ENCODE measurements around the gene ANKRD29. TPM values are rescaled to one million over a fixed set of nuclear protein-coding genes. Genes with fewer than 3 reads are reported as not detected.
A peak's percentile ranks its signal among the peaks of the same experiment; 100 is the strongest.

The ANKRD29 gene
- total RNA-seq, 1 donor from 2014 or later: 56.5 TPM

DNA sequence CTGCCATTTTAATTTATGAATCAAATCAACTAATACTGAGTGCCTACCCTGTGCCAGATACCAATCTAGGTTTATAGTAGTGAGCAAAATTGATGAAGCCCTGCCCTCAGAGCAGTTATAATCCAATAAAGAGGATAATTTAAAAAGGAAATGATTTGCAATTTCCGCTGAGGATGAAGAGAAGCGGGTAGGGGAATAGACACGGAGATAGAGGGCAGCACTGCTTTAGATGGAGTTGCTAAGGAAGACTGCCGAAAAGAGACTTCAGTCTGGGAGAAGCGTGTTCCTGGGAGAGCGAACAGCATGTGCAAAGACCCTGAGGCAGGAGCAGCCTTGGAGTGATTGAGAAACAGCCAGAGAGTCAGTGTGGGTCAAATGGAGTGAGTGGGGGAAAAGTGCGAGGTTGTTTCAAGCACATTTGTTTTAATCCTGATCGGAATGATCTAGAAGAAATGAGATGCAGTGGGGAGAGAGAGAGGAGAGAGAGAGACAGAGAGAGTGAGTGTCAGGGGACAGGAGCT is 38.9 kb upstream of the ANKRD29 start:
- DNase-seq: no peak
- Histone ChIP-seq H3K27me3 (ENCODE audit: low read depth) (no peaks in the 10 kb centered on the region), H3K27ac (no peak overlapping the region), H3K4me1 (no peaks in the 10 kb centered on the region), H3K4me3 (no peak overlapping the region), H3K36me3 (no peaks in the 10 kb centered on the region), H3K9me3 (no peaks in the 10 kb centered on the region)
- intact Hi-C loops (cut with DNase I): no loop called here
- ATAC-seq: no peak
- TF ChIP-seq, protein P1, sequence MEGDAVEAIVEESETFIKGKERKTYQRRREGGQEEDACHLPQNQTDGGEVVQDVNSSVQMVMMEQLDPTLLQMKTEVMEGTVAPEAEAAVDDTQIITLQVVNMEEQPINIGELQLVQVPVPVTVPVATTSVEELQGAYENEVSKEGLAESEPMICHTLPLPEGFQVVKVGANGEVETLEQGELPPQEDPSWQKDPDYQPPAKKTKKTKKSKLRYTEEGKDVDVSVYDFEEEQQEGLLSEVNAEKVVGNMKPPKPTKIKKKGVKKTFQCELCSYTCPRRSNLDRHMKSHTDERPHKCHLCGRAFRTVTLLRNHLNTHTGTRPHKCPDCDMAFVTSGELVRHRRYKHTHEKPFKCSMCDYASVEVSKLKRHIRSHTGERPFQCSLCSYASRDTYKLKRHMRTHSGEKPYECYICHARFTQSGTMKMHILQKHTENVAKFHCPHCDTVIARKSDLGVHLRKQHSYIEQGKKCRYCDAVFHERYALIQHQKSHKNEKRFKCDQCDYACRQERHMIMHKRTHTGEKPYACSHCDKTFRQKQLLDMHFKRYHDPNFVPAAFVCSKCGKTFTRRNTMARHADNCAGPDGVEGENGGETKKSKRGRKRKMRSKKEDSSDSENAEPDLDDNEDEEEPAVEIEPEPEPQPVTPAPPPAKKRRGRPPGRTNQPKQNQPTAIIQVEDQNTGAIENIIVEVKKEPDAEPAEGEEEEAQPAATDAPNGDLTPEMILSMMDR (IDR thresholded peaks at IDR 0.05): no peak

- Histone ChIP-seq H3K4me1 (no peaks in the 10 kb centered on the region), H3K27ac (no peak overlapping the region), H3K4me3 (no peak overlapping the region), H3K9me3 (no peaks in the 10 kb centered on the region), H3K36me3 (no peaks in the 10 kb centered on the region), H3K27me3 (ENCODE audit: low read depth) (no peaks in the 10 kb centered on the region)
- DNase-seq: no peak
- ATAC-seq: no peak
- TF ChIP-seq, protein P1 (IDR thresholded peaks at IDR 0.05): no peak
- intact Hi-C loops (cut with DNase I): no loop called here
Observed at GRCh38 chr18:23701017-23701416, 38.3 kb upstream of the ANKRD29 start.

GRCh38 chr18:23694637-23695430 is 32.1 kb upstream of the ANKRD29 start:
- no peak overlapping the region for H3K4me3 ChIP-seq
- TF ChIP-seq, protein P1 (IDR thresholded peaks at IDR 0.05): no peak
- peaks cover 12% of the 10 kb centered on the region for H3K27me3 ChIP-seq (ENCODE audit: low read depth)
- peaks cover 7% of the 10 kb centered on the region for H3K4me1 ChIP-seq
- ATAC-seq (no peak), DNase-seq (no peak)
- no peaks in the 10 kb centered on the region for H3K36me3 ChIP-seq
- no peak overlapping the region for H3K27ac ChIP-seq
- intact Hi-C loops (cut with DNase I): no loop called here
- H3K9me3 ChIP-seq: no peaks in the 10 kb centered on the region

- TF ChIP-seq, protein P1 (IDR thresholded peaks at IDR 0.05): no peak
Observed at GRCh38 chr18:23693846-23694245, 31.1 kb upstream of the ANKRD29 start.

DNA sequence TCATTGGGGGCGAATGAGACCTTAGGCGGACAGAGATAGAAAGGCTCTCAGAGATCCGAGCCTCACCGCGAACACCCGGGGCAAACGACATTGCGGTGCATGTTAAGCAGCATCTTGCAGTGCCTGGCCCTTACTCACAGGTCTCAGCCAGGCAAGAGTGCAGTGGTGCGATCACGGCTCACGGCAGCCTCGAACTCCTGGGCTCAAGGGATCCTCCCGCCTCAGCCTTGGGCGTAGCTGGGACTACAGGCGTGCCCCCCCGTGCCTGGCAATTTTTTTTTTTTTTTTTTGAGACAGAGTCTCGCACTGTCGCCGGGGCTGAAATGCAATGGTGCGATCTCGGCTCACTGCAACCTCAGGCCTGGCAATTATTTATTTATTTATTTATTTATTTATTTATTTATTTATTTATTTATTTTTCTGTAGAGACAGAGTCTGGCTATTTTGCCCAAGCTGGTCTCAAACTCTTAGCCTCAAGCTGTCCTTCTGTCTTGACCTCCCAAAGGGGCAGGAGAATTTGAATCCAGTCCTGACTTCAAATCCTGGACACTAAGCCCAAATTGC is 27.9 kb upstream of the ANKRD29 start:
- intact Hi-C loops (cut with DNase I): no loop called here

More at GRCh38 chr18:23693846-23694245, 31.1 kb upstream of the ANKRD29 start:
- Histone ChIP-seq H3K4me3 (no peak overlapping the region), H3K4me1 (peaks cover 14% of the 10 kb centered on the region), H3K36me3 (no peaks in the 10 kb centered on the region), H3K9me3 (no peaks in the 10 kb centered on the region), H3K27ac (no peak overlapping the region), H3K27me3 (ENCODE audit: low read depth) (peaks cover 22% of the 10 kb centered on the region)
- intact Hi-C loops (cut with DNase I): no loop called here
- no peak for DNase-seq
- ATAC-seq: no peak

More for the DNA sequence above, 27.9 kb upstream of the ANKRD29 start:
- TF ChIP-seq, protein P1 (IDR thresholded peaks at IDR 0.05): no peak
- Histone ChIP-seq H3K4me3 (peak overlapping the region; percentile 61), H3K9me3 (no peaks in the 10 kb centered on the region), H3K36me3 (no peaks in the 10 kb centered on the region), H3K27ac (peak overlapping the region; percentile 77), H3K4me1 (peaks cover 15% of the 10 kb centered on the region), H3K27me3 (ENCODE audit: low read depth) (peaks cover 46% of the 10 kb centered on the region)
- DNase-seq (no peak), ATAC-seq (peak; percentile 31 to 33)
